Left ventricle myocardium inferior (tissue), 1 donor: ENCODE data around the gene ARHGEF7. TPM values are rescaled to one million over a fixed set of nuclear protein-coding genes. Genes with fewer than 3 reads are reported as not detected.

ENCODE experiments used
- DNase-seq: peaks from one replicate; pipeline ENCODE4 v3.0.0-alpha.2; 2020
- H3K27ac ChIP-seq: fragments of 200-600 bp; replicated peaks from 2 replicates; pipeline ENCODE4 v1.8.0; 2021
- H3K27me3 ChIP-seq: fragments of 200-600 bp; 2 replicates; pipeline ENCODE4 v1.8.0; 2021; ENCODE audit warnings: low read depth
- H3K36me3 ChIP-seq: fragments of 200-600 bp; 2 replicates; pipeline ENCODE4 v1.8.0; 2021
- H3K4me1 ChIP-seq: fragments of 200-600 bp; 2 replicates; pipeline ENCODE4 v1.8.0; 2021
- H3K4me3 ChIP-seq: fragments of 200-600 bp; 2 replicates; pipeline ENCODE4 v1.8.0; 2021; ENCODE audit warnings: mild to moderate bottlenecking, moderate library complexity
- H3K9me3 ChIP-seq: fragments of 200-600 bp; replicated peaks from 2 replicates; pipeline ENCODE4 v1.8.0; 2021
- intact Hi-C: fragments of 100-400 bp; cut with micrococcal nuclease; formaldehyde crosslinking; loops from one replicate; pipeline ENCODE4 v1.11.0; 2022
- total RNA-seq: library from RNA; stranded (reverse); fragmentation: NEBNext Ultra II Directional; extraction: Animal tissue kit (Norgen Biotek cat#: 25700); gene quantifications from one replicate; pipeline ENCODE4 v1.2.1, GENCODE V29; 2021
- TF ChIP-seq, protein P1 (sequence below): fragments of 200-600 bp; IDR thresholded peaks from 2 replicates; pipeline ENCODE4 v1.8.0; 2021; ENCODE audit warnings: antibody characterized with exemption, mild to moderate bottlenecking, borderline replicate concordance
- donor health status: DM: no; HTN: yes; CAD: no; lungs with severe emphysema.

The ARHGEF7 gene
- total RNA-seq, 1 donor from 2014 or later, result 35.9 TPM

DNA sequence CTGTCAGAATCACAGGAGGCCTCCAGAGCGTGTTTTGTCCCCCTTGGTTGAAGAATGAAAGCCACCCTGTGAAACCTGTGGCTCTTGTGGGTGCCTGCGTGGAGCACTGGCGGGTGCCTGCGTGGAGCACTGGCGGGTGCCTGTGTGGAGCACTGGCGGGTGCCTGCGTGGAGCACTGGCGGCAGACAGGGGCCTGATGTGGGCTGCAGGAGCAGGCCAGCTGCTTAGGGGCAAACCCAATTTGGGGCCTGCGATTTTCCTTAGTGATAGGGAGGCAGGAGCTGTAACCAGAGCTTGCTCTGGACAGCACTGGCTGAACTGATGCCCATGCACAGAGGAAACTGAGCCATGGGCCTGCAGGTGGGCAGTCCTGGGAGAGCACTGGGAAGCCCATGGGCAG lies 24.3 kb downstream of the ARHGEF7 start:
- no peak for DNase-seq
- Histone ChIP-seq H3K27ac (no peak overlapping the region), H3K36me3 (no peaks in the 10 kb centered on the region), H3K4me3 (no peak overlapping the region), H3K27me3 (no peaks in the 10 kb centered on the region), H3K4me1 (peaks cover 24% of the 10 kb centered on the region), H3K9me3 (no peaks in the 10 kb centered on the region)
- TF ChIP-seq, protein P1, sequence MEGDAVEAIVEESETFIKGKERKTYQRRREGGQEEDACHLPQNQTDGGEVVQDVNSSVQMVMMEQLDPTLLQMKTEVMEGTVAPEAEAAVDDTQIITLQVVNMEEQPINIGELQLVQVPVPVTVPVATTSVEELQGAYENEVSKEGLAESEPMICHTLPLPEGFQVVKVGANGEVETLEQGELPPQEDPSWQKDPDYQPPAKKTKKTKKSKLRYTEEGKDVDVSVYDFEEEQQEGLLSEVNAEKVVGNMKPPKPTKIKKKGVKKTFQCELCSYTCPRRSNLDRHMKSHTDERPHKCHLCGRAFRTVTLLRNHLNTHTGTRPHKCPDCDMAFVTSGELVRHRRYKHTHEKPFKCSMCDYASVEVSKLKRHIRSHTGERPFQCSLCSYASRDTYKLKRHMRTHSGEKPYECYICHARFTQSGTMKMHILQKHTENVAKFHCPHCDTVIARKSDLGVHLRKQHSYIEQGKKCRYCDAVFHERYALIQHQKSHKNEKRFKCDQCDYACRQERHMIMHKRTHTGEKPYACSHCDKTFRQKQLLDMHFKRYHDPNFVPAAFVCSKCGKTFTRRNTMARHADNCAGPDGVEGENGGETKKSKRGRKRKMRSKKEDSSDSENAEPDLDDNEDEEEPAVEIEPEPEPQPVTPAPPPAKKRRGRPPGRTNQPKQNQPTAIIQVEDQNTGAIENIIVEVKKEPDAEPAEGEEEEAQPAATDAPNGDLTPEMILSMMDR, result no peak
- intact Hi-C loops, result no loop called here

DNA sequence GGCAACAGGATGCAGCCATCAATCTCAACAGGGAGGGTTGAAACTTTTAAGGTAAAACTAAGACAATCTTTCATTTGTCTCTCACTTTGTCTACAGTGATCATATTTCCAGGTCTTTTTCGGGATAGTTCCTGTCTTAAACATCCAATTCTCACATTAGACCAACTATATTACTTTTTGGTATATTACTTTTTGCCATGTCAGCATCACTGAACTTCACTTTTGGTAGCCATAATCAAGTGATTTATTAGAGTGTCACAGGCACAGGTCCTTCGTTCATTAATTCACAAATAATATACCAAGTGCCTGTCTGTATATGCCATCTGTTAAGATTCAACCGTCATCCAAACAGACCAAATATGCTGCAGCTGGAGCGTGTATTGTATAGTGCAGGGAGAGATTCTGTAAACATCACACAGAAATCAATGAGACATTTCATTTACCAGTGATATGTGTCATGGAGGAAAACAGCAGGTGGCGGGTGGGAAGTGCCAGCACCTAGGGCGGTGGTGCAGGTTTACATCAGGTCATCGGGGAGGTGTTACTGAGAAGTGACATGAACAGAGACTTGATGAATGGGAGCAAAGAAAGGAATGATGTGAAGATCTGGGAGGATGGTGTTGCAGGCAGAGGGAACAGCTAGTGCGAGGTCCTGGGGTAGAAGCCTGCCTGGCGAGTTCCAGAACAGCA lies 24.9 kb downstream of the ARHGEF7 start:
- TF ChIP-seq, protein P1, result no peak
- Histone ChIP-seq H3K36me3 (no peaks in the 10 kb centered on the region), H3K27me3 (no peaks in the 10 kb centered on the region), H3K4me1 (peaks cover 29% of the 10 kb centered on the region), H3K27ac (no peak overlapping the region), H3K9me3 (no peaks in the 10 kb centered on the region), H3K4me3 (no peak overlapping the region)
- intact Hi-C loops, result no loop called here
- DNase-seq, result no peak

DNA sequence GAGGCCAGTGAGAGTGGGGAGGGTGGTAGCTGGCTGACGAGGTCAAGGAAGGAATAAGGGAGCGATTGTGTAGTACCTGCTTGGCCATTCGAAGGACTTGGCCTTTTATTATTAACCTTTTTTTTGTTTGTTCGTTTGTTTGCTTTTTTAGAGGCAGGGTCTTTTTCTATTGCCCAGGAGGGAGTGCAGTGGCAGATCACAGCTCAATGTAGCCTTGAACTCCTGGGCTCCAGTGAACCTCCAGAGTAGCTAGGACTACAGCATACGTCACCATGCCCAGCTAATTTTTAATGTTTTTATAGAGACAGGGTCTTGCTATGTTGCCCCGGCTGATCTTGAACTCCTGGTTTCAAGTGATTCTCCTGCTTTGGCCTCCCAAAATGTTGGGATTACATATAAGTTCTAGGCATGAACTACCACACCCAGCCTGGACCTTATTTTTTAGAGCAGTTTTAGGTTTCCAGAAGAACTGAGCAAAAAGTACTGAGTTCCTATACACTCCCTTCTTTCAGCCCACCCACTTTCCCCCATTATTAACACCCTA lies 25.5 kb downstream of the ARHGEF7 start:
- Histone ChIP-seq H3K9me3 (no peaks in the 10 kb centered on the region), H3K4me1 (peaks cover 35% of the 10 kb centered on the region), H3K36me3 (no peaks in the 10 kb centered on the region), H3K4me3 (no peak overlapping the region), H3K27me3 (no peaks in the 10 kb centered on the region), H3K27ac (no peak overlapping the region)
- intact Hi-C loops, result no loop called here
- DNase-seq, result no peak
- TF ChIP-seq, protein P1, result no peak

DNA sequence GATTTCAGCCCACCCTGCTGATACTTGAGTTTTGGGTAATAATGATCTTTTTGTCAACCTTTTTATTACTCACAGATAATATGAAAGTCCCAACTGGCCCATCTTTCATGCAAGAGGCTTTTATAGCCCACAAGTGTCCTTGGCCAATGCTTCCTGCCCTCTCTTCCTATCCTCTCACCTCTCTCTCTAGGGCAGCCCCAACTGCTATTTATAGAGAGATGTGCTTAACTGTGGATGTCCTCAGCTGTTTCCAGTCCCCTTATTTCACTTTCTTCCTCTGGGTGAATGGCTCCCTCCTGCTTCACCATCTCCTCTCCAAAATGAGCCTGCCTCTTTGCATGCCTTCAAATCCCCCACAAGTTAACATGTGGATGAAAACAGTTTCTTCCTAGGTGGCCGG lies 27.4 kb downstream of the ARHGEF7 start:
- intact Hi-C loops, result no loop called here
- H3K9me3 ChIP-seq, result no peaks in the 10 kb centered on the region
- H3K4me3 ChIP-seq, result no peak overlapping the region
- peaks cover 41% of the 10 kb centered on the region for H3K4me1 ChIP-seq
- DNase-seq, result no peak
- TF ChIP-seq, protein P1, result no peak
- H3K27ac ChIP-seq, result peak overlapping the region; percentile 72
- H3K36me3 ChIP-seq, result no peaks in the 10 kb centered on the region
- H3K27me3 ChIP-seq, result no peaks in the 10 kb centered on the region

DNA sequence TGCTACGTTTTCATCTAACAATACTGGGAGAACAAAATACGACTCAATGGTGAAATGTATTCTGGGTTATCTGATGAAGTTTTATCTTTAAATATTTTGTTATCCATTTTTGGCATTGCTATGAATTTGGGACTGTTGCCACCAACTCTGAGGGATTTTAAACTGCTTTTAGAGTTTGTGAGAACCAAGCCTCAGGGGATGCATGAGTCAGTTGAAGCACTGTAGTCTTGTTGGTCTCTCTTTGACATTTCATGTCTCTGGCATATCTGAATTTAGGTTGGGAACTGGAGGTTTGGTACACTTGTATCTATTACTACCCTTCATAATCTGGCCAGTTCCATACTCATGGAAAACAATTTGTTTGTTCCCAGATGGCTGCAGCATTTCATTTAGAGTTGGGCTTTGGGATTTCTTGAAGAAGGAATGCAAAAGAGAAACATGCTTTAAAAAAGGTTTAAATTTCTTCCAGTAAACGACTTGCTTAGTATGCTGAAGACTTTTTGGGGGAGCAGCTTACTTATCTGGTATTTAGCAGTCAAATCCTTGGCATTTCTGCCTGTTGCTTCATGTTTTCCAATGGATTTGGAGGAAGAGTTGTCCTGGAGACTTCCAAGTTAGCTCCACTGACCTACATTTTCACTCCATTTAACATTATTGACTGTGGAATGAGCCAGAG lies 28.9 kb downstream of the ARHGEF7 start:
- Histone ChIP-seq H3K27ac (peak overlapping the region; percentile 72), H3K36me3 (no peaks in the 10 kb centered on the region), H3K27me3 (no peaks in the 10 kb centered on the region), H3K4me3 (no peak overlapping the region), H3K9me3 (no peaks in the 10 kb centered on the region), H3K4me1 (peaks cover 41% of the 10 kb centered on the region)
- intact Hi-C loops, result no loop called here
- TF ChIP-seq, protein P1, result no peak
- no peak for DNase-seq
